EH (cell line): ENCODE results near the gene ZNF750.

Experiments
- DNase-seq: peaks from one replicate; pipeline ENCODE4 v3.0.0-alpha.2; 2015; ENCODE audit warnings: low read depth

The ZNF750 gene

GRCh38 chr17:82859431-82860403, 19.9 kb upstream of the ZNF750 start:
- peak; percentile 75 for DNase-seq

GRCh38 chr17:82858376-82859126, 18.7 kb upstream of the ZNF750 start:
- DNase-seq = no peak

- no peak for DNase-seq
Observed at GRCh38 chr17:82856361-82856760, 16.5 kb upstream of the ZNF750 start.

GRCh38 chr17:82854226-82854625, 14.4 kb upstream of the ZNF750 start:
- no peak for DNase-seq

- DNase-seq = no peak
Observed at GRCh38 chr17:82851381-82851780, 11.6 kb upstream of the ZNF750 start.

GRCh38 chr17:82849076-82849945, 9.5 kb upstream of the ZNF750 start:
- no peak for DNase-seq

- peak; percentile 74 for DNase-seq
Observed at GRCh38 chr17:82848022-82848592, 8.3 kb upstream of the ZNF750 start.

GRCh38 chr17:82846061-82846691, 6.4 kb upstream of the ZNF750 start:
- DNase-seq = no peak

GRCh38 chr17:82845163-82845807, 5.5 kb upstream of the ZNF750 start:
- no peak for DNase-seq

GRCh38 chr17:82844796-82845162, 5.0 kb upstream of the ZNF750 start:
- no peak for DNase-seq

- DNase-seq = no peak
Observed at GRCh38 chr17:82843904-82844680, 4.3 kb upstream of the ZNF750 start.

GRCh38 chr17:82841921-82842596, 2.2 kb upstream of the ZNF750 start:
- DNase-seq = no peak

GRCh38 chr17:82840431-82840831, 609 bp upstream of the ZNF750 start:
- DNase-seq = no peak

- DNase-seq = peak; percentile 65
Observed at GRCh38 chr17:82838386-82839063, 1.3 kb downstream of the ZNF750 start.

GRCh38 chr17:82837586-82838320, 2.1 kb downstream of the ZNF750 start:
- DNase-seq = no peak

- no peak for DNase-seq
Observed at GRCh38 chr17:82836823-82837357, 2.9 kb downstream of the ZNF750 start.

- no peak for DNase-seq
Observed at GRCh38 chr17:82835766-82836512, 3.9 kb downstream of the ZNF750 start.
